Endodermal cell (in vitro differentiated cells): ENCODE measurements around the gene TPR. TPM values are rescaled to one million over a fixed set of nuclear protein-coding genes. Genes with fewer than 3 reads are reported as not detected.

Experiments
- DNase-seq: peaks from one replicate; pipeline ENCODE4 v3.0.0-alpha.2; 2017
- H3K27ac ChIP-seq: 2 replicates; pipeline ENCODE4 v1.5.1; 2013; ENCODE audit warnings: mild to moderate bottlenecking, low read depth, low read length, moderate library complexity
- H3K27me3 ChIP-seq: 2 replicates; pipeline ENCODE4 v1.6.1; 2013; ENCODE audit warnings: mild to moderate bottlenecking, low read length, moderate library complexity; ENCODE audit not compliant: insufficient read depth, control insufficient read depth, poor library complexity, severe bottlenecking
- H3K36me3 ChIP-seq: 2 replicates; pipeline ENCODE4 v1.7.0; 2013; ENCODE audit warnings: mild to moderate bottlenecking, low read length, moderate library complexity; ENCODE audit not compliant: control insufficient read depth, insufficient read depth
- H3K4me1 ChIP-seq: one replicate; pipeline ENCODE4 v1.7.0; 2013; ENCODE audit warnings: low read length; ENCODE audit not compliant: control insufficient read depth, insufficient read depth
- H3K4me3 ChIP-seq: 2 replicates; pipeline ENCODE4 v1.5.1; 2013; ENCODE audit warnings: mild to moderate bottlenecking, low read length, moderate library complexity
- H3K9ac ChIP-seq: 2 replicates; pipeline ENCODE4 v1.6.1; 2013; ENCODE audit warnings: mild to moderate bottlenecking, low read length, moderate library complexity; ENCODE audit not compliant: poor library complexity, severe bottlenecking; ENCODE audit errors: extremely low read depth
- H3K9me3 ChIP-seq: 2 replicates; pipeline ENCODE4 v1.6.1; 2013; ENCODE audit warnings: mild to moderate bottlenecking, low read length, moderate library complexity; ENCODE audit not compliant: control insufficient read depth
- H3K27ac Mint-ChIP-seq: 2 replicates; pipeline ENCODE4 v1.8.0; 2020; ENCODE audit warnings: mixed read lengths
- H3K27me3 Mint-ChIP-seq: 2 replicates; pipeline ENCODE4 v1.8.0; 2021; ENCODE audit warnings: mild to moderate bottlenecking, mixed read lengths; ENCODE audit not compliant: insufficient read depth
- H3K36me3 Mint-ChIP-seq: 2 replicates; pipeline ENCODE4 v1.8.0; 2020; ENCODE audit warnings: low read depth, mixed read lengths
- H3K4me1 Mint-ChIP-seq: 2 replicates; pipeline ENCODE4 v1.8.0; 2020; ENCODE audit warnings: mixed read lengths
- H3K4me3 Mint-ChIP-seq: 2 replicates; pipeline ENCODE4 v1.8.0; 2020; ENCODE audit warnings: mild to moderate bottlenecking, moderate library complexity, mixed read lengths
- H3K9me3 Mint-ChIP-seq: 2 replicates; pipeline ENCODE4 v1.8.0; 2020; ENCODE audit warnings: mild to moderate bottlenecking, mixed read lengths
- CTCF ChIP-seq: fragments of 200-600 bp; sonication (generic); conservative IDR thresholded peaks from 2 replicates; pipeline ENCODE4 v1.5.0; 2021; ENCODE audit warnings: antibody characterized with exemption, mild to moderate bottlenecking
- WGBS, 2 experiments: methylation state at CpG; one replicate each; pipeline versions ENCODE4 v1.1.5 to v1.1.7; 2013; ENCODE audit warnings: missing lambda C conversion rate in 2 of 2, mixed read lengths in 1 of 2; ENCODE audit not compliant: insufficient coverage in 1 of 2, insufficient read length in 1 of 2; 5-methylcytosine and 5-hydroxymethylcytosine counted together
- total RNA-seq, 2 donors: library from RNA; stranded (reverse); fragmentation: NEBNext Ultra II Directional in 1 of 2; extraction: Animal tissue kit (Norgen Biotek cat#: 25700) in 1 of 2; gene quantifications; 2 replicates in 1 of 2; 3 replicates in 1 of 2; pipeline ENCODE4 v1.2.1, GENCODE V29; 2021

The TPR gene
- total RNA-seq, 2 donors from 2014 or later, result 120 to 124 TPM

GRCh38 chr1:186298851-186299250 is 76.2 kb downstream of the TPR start:
- TF ChIP-seq CTCF, result no peak
- no peak overlapping the region for H3K4me3 ChIP-seq
- no peaks in the 10 kb centered on the region for H3K27me3 ChIP-seq
- Mint-ChIP-seq H3K4me1 (peaks cover 4% of the 10 kb centered on the region), H3K9me3 (no peaks in the 10 kb centered on the region), H3K27ac (no peak overlapping the region), H3K4me3 (no peak overlapping the region), H3K27me3 (no peaks in the 10 kb centered on the region), H3K36me3 (no peaks in the 10 kb centered on the region)
- no peaks in the 10 kb centered on the region for H3K9me3 ChIP-seq
- H3K36me3 ChIP-seq, result no peaks in the 10 kb centered on the region
- DNase-seq, result no peak
- no peak overlapping the region for H3K27ac ChIP-seq
- WGBS, 2 experiments, result 100% methylated on average over 1 of the region's 1 CpG
- no peak overlapping the region for H3K9ac ChIP-seq
- H3K4me1 ChIP-seq, result peaks cover 3% of the 10 kb centered on the region

- Mint-ChIP-seq H3K4me1 (peaks cover 2% of the 10 kb centered on the region), H3K27ac (no peak overlapping the region), H3K4me3 (no peak overlapping the region), H3K9me3 (no peaks in the 10 kb centered on the region), H3K36me3 (no peaks in the 10 kb centered on the region), H3K27me3 (no peaks in the 10 kb centered on the region)
- no peak overlapping the region for H3K27ac ChIP-seq
- H3K36me3 ChIP-seq, result no peaks in the 10 kb centered on the region
- H3K9ac ChIP-seq, result no peak overlapping the region
- H3K9me3 ChIP-seq, result no peaks in the 10 kb centered on the region
- no peak for TF ChIP-seq CTCF
- H3K4me3 ChIP-seq, result no peak overlapping the region
- H3K4me1 ChIP-seq, result peaks cover 2% of the 10 kb centered on the region
- H3K27me3 ChIP-seq, result no peaks in the 10 kb centered on the region
- 93 to 94% methylated on average over 1 to 3 of the region's 3 CpGs for WGBS, 2 experiments
- no peak for DNase-seq
These were observed 77.5 kb downstream of the TPR start for GRCh38 chr1:186297439-186298045.

- DNase-seq, result no peak
- H3K27ac Mint-ChIP-seq, result no peak within 1 kb of the TSS
- Histone ChIP-seq H3K27me3 (no peaks in the 10 kb centered on the region), H3K4me3 (no peak within 1 kb of the TSS), H3K36me3 (no peaks in the 10 kb centered on the region), H3K9me3 (no peaks in the 10 kb centered on the region), H3K9ac (no peak within 1 kb of the TSS), H3K4me1 (no peaks in the 10 kb centered on the region), H3K27ac (no peak within 1 kb of the TSS)
- TF ChIP-seq CTCF, result no peak
- H3K27me3 Mint-ChIP-seq, result no peaks in the 10 kb centered on the region
- H3K4me1 Mint-ChIP-seq, result no peaks in the 10 kb centered on the region
- WGBS, 2 experiments, result 87 to 96% methylated on average over 3 of the region's 3 CpGs
- no peaks in the 10 kb centered on the region for H3K36me3 Mint-ChIP-seq
- H3K9me3 Mint-ChIP-seq, result no peaks in the 10 kb centered on the region
- H3K4me3 Mint-ChIP-seq, result no peak within 1 kb of the TSS
These were observed 79.1 kb downstream of the TPR start, which contains the start of gene PRG4 for GRCh38 chr1:186295980-186296379. PRG4 (plus strand) TSS chr1:186296279.
